GM12801 (cell line): ENCODE measurements around the gene GANC.

Experiments used
- CTCF ChIP-seq: IDR thresholded peaks from one replicate; pipeline ENCODE4 v1.5.1; 2011; ENCODE audit warnings: control low read depth; ENCODE audit not compliant: insufficient read length; ENCODE audit errors: extremely low read depth

GANC gene

DNA sequence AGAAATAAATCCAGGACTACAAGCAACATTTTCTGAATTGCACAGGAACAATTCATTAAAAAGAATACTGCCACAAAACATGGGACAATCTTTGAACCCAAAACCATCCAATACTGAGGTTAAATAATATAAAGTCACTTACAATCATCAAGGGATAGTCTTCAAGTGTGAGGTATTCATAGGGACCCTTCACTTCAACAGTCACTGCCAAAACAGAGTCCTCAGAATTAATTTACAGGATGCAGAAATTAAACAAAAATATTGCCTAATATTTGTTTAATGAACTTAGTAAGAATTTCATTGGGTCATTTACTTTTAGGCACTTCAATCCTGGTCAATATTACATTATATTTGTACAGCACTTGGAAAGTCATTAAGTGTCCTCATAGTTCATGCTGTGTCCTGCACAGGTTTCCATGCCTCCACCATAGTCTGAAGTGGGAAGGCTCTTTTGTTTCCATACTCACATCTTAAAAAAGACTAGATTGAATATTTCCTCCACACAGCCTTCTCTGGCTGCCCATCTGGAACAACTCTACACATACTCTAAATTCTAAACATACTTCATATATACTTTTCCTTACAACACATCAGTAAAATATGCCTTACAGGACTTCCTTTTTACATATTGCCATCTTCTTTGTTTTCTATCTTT, 33.3 kb upstream of the GANC start:
- TF ChIP-seq CTCF, result no peak

DNA sequence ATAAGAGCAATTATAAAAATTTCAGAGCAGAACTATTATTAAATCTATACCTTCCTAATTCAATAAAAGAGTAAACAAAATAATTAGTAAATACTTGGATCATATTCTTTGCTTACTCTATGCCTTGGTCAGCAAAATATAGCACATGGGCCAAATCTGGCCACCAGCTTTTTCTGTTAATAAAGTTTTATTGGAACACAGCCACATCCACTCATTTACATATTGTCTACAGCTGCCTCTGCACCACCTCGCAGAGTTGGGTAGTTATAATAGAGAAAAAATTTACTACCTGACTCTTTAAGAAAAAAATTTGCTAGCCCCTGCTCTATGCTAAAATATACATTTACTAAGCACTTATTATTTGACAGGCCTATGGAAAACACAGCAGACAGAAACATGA, 32.2 kb upstream of the GANC start:
- no peak for TF ChIP-seq CTCF

DNA sequence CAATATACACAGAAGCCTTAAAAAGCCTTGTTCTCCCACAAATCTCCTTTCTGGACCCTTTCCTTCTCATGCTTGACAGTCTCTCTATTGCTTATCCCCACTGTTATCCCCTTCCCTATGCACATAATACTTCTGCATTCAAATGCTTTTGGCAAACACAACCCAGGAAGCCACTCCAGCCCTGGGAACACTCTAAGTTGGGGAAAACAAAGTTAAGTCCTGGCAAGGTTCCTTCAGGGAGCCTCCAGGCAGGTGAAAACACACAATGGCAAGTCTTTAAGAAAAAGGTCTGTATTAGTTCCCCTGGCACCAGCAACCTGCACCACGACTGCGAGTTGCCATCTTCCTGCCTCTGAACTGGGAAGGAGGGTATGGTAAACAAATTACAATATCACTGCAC, 19.7 kb upstream of the GANC start:
- TF ChIP-seq CTCF, result no peak

GRCh38 chr15:42264795-42265194, 8.2 kb upstream of the GANC start:
- no peak for TF ChIP-seq CTCF

DNA sequence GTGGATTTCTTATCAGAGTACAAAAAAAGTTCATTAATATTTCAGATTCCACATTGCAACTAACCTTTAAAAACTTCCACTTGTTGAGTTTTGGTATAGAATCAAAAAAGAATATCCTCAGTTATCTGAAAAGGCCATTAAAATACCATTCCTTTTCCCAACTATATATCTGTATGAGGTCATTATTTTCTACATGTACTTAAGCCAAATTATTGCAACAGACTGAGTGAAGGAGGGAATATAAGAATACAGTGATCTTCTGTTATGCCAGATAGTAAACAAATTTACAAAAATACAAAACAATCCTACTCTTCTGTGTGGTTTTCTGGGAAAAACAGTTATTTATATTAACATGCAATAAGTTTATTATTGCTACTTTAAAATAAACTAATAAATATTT, 5.7 kb upstream of the GANC start:
- TF ChIP-seq CTCF, result no peak

DNA sequence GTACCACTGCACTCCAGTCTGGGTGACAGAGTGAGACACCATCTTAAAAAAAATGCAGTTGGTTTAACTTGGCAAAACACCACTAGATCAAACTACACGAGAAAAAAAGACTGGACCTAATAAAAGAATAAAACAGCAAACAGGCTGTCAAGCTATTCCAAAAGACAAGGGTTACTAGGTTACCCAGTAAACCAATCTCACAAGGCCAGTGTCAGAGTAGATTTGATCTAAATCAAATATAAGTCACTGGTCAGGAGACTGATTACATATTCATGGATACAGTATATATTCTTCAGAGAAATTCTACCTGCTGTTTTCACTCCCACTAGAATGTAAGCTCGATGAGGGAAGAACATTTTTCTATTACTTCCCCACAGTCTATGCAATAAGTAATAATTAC, 2.5 kb upstream of the GANC start:
- no peak for TF ChIP-seq CTCF

GRCh38 chr15:42270996-42271395, 2.0 kb upstream of the GANC start:
- no peak for TF ChIP-seq CTCF
